HEK293 (cell line): Measurements from ENCODE around the gene IKZF2.

Experiments used
- TCF7L2 ChIP-seq: IDR thresholded peaks from 2 replicates; pipeline ENCODE4 v1.6.1; 2011; ENCODE audit warnings: low read depth, mild to moderate bottlenecking, inconsistent platforms, low read length, moderate library complexity, borderline replicate concordance
- ZNF274 ChIP-seq, 2 experiments: fragments of 200-500 bp in 1 of 2; fragments of 450-650 bp in 1 of 2; sonication (Bioruptor generic) in 1 of 2; formaldehyde crosslinking in 1 of 2; IDR thresholded peaks; 2 replicates each; pipeline versions ENCODE4 v1.5.1 to v1.6.1; 2014 to 2016; ENCODE audit warnings: borderline replicate concordance in 1 of 2, inconsistent platforms in 1 of 2, low read length in 1 of 2, missing biosample characterization in 1 of 2, missing genetic modification characterization in 1 of 2
- TF ChIP-seq, protein P1 (sequence below): fragments of 450-650 bp; formaldehyde crosslinking; IDR thresholded peaks from 2 replicates; pipeline ENCODE4 v1.5.1; 2016; ENCODE audit warnings: missing biosample characterization, missing genetic modification characterization
- TF ChIP-seq, protein P2 (sequence below): fragments of 450-650 bp; formaldehyde crosslinking; IDR thresholded peaks from 2 replicates; pipeline ENCODE4 v1.5.1; 2016; ENCODE audit warnings: missing biosample characterization, missing genetic modification characterization
- TF ChIP-seq, protein P3 (sequence below): fragments of 450-650 bp; formaldehyde crosslinking; IDR thresholded peaks from 2 replicates; pipeline ENCODE4 v1.5.1; 2016; ENCODE audit warnings: missing biosample characterization, missing genetic modification characterization

DNA sequence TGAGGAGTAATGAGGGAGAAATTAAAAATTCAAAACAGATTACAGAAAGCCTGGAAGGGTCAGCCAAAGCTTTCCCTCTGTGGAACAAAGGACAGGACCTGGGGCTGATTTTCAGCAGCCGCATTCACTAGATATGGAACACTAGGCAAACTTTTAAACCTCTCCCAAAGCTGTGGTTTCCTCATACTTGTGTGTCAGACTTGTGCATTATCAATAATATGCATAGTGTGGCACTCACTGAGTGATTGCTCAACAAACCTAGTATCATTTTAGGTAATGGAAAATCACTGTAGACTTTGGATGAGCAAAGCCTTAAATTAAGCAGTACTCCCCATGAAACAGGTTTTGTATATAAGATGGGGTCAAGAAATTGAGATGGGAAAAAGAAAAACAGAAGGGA is 26.3 kb upstream of the IKZF2 start:
- TF ChIP-seq, protein P1, sequence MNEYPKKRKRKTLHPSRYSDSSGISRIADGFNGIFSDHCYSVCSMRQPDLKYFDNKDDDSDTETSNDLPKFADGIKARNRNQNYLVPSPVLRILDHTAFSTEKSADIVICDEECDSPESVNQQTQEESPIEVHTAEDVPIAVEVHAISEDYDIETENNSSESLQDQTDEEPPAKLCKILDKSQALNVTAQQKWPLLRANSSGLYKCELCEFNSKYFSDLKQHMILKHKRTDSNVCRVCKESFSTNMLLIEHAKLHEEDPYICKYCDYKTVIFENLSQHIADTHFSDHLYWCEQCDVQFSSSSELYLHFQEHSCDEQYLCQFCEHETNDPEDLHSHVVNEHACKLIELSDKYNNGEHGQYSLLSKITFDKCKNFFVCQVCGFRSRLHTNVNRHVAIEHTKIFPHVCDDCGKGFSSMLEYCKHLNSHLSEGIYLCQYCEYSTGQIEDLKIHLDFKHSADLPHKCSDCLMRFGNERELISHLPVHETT (tag by site-specific recombination): no peak
- TF ChIP-seq, protein P2, sequence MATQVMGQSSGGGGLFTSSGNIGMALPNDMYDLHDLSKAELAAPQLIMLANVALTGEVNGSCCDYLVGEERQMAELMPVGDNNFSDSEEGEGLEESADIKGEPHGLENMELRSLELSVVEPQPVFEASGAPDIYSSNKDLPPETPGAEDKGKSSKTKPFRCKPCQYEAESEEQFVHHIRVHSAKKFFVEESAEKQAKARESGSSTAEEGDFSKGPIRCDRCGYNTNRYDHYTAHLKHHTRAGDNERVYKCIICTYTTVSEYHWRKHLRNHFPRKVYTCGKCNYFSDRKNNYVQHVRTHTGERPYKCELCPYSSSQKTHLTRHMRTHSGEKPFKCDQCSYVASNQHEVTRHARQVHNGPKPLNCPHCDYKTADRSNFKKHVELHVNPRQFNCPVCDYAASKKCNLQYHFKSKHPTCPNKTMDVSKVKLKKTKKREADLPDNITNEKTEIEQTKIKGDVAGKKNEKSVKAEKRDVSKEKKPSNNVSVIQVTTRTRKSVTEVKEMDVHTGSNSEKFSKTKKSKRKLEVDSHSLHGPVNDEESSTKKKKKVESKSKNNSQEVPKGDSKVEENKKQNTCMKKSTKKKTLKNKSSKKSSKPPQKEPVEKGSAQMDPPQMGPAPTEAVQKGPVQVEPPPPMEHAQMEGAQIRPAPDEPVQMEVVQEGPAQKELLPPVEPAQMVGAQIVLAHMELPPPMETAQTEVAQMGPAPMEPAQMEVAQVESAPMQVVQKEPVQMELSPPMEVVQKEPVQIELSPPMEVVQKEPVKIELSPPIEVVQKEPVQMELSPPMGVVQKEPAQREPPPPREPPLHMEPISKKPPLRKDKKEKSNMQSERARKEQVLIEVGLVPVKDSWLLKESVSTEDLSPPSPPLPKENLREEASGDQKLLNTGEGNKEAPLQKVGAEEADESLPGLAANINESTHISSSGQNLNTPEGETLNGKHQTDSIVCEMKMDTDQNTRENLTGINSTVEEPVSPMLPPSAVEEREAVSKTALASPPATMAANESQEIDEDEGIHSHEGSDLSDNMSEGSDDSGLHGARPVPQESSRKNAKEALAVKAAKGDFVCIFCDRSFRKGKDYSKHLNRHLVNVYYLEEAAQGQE (tag by site-specific recombination): no peak
- TF ChIP-seq TCF7L2: no peak
- TF ChIP-seq ZNF274 (IDR thresholded peaks at IDR 0.05; ENCODE audit: low read length): no peak
- TF ChIP-seq ZNF274 (tag by site-specific recombination; IDR thresholded peaks at IDR 0.05; ENCODE audit: borderline replicate concordance): no peak
- TF ChIP-seq, protein P3, sequence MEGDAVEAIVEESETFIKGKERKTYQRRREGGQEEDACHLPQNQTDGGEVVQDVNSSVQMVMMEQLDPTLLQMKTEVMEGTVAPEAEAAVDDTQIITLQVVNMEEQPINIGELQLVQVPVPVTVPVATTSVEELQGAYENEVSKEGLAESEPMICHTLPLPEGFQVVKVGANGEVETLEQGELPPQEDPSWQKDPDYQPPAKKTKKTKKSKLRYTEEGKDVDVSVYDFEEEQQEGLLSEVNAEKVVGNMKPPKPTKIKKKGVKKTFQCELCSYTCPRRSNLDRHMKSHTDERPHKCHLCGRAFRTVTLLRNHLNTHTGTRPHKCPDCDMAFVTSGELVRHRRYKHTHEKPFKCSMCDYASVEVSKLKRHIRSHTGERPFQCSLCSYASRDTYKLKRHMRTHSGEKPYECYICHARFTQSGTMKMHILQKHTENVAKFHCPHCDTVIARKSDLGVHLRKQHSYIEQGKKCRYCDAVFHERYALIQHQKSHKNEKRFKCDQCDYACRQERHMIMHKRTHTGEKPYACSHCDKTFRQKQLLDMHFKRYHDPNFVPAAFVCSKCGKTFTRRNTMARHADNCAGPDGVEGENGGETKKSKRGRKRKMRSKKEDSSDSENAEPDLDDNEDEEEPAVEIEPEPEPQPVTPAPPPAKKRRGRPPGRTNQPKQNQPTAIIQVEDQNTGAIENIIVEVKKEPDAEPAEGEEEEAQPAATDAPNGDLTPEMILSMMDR: no peak
